Measurements from ENCODE around the gene UCP1. TPM values are rescaled to one million over a fixed set of nuclear protein-coding genes. Genes with fewer than 3 reads are reported as not detected.
"Not testable (repeated sequence)": the region's sequence is repeated elsewhere in the genome, so short reads cannot be mapped to it uniquely, and the experiment has no call there.

Gene UCP1
- total RNA-seq, 2 experiments from 2014 or later: not detected

- H3K27ac Mint-ChIP-seq; ATAC-seq; H3K4me3 Mint-ChIP-seq; H3K9me3 Mint-ChIP-seq (ENCODE audit: low read depth); CTCF ChIA-PET; H3K4me1 Mint-ChIP-seq; DNase-seq; H3K36me3 Mint-ChIP-seq: not testable (repeated sequence)
- peaks cover 47% of the 10 kb centered on the region for H3K27me3 Mint-ChIP-seq
Observed at GRCh38 chr4:140513765-140514164, 55.0 kb downstream of the UCP1 start.

Other genes with a start within 250 kb of the UCP1 start
- 10 to 100 TPM; 22.3 to 26.6 TPM for gene SCOC, start 195.3 kb downstream of the UCP1 start, total RNA-seq
- under 1 TPM in 1 of 2 experiments, not detected in 1; 0.15 TPM for gene CLGN, start 141.3 kb downstream of the UCP1 start, total RNA-seq
- not detected for gene MGAT4D, start 70.7 kb downstream of the UCP1 start, total RNA-seq
- gene ELMOD2, start 44.8 kb downstream of the UCP1 start, total RNA-seq: 10 to 100 TPM; 12.7 to 15.1 TPM
- under 1 TPM in 1 of 2 experiments, not detected in 1; 0.14 TPM for gene TBC1D9, start 187.4 kb upstream of the UCP1 start, total RNA-seq